ENCODE results near the gene MICU1.

MICU1 gene

DNA sequence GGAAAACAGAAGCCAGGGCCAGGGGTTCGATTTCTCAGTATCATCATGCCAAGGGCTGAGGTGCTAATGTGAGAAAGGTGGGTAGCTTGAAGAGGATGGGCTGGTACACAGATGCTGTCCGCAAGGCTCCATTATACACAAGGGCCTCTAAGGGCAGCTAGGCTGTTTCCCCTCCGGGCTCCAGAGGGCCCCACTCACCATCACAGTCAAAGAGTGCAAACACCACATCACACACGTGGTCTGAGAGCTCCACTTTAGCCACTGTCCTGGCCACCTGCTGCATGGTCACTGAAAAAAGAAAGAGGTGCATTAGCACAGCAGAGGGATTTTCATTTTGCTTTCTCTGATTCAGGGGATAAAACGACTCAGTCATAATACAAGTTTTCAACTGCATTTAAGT, 250.3 kb downstream of the MICU1 start:
- no peaks in the 10 kb centered on the region for H4K20me1 ChIP-seq (ENCODE audit: insufficient read depth)
- H3K4me1 ChIP-seq (ENCODE audit: low read depth, poor library complexity, severe bottlenecking), result peaks cover 3% of the 10 kb centered on the region
- H2AFZ ChIP-seq (ENCODE audit: low read depth), result no peak overlapping the region
- H3K4me2 ChIP-seq, result no peak overlapping the region
- TF ChIP-seq CTCF (conservative IDR thresholded peaks at IDR 0.05; ENCODE audit: low read depth, low read length), result no peak
- H3K27me3 ChIP-seq (ENCODE audit: insufficient read depth, low read depth), result no peaks in the 10 kb centered on the region
- H3K36me3 ChIP-seq (ENCODE audit: insufficient read depth), result no peaks in the 10 kb centered on the region
- H3K27ac ChIP-seq, result no peak overlapping the region
- no peak overlapping the region for H3K4me3 ChIP-seq (IDR thresholded peaks at IDR 0.05; ENCODE audit: insufficient read depth, low read depth, low read length)
- H3K9ac ChIP-seq, result no peak overlapping the region
- H3K79me2 ChIP-seq (ENCODE audit: insufficient read depth, low read depth), result no peaks in the 10 kb centered on the region

GRCh38 chr10:72375173-72375572, 250.7 kb downstream of the MICU1 start:
- H3K4me2 ChIP-seq, result no peak overlapping the region
- TF ChIP-seq CTCF (conservative IDR thresholded peaks at IDR 0.05; ENCODE audit: low read depth, low read length), result no peak
- H3K9ac ChIP-seq, result no peak overlapping the region
- no peaks in the 10 kb centered on the region for H3K27me3 ChIP-seq (ENCODE audit: insufficient read depth, low read depth)
- no peaks in the 10 kb centered on the region for H3K79me2 ChIP-seq (ENCODE audit: insufficient read depth, low read depth)
- H3K27ac ChIP-seq, result no peak overlapping the region
- no peaks in the 10 kb centered on the region for H3K36me3 ChIP-seq (ENCODE audit: insufficient read depth)
- H4K20me1 ChIP-seq (ENCODE audit: insufficient read depth), result no peaks in the 10 kb centered on the region
- H3K4me3 ChIP-seq (IDR thresholded peaks at IDR 0.05; ENCODE audit: insufficient read depth, low read depth, low read length), result no peak overlapping the region
- peaks cover 7% of the 10 kb centered on the region for H3K4me1 ChIP-seq (ENCODE audit: low read depth, poor library complexity, severe bottlenecking)
- H2AFZ ChIP-seq (ENCODE audit: low read depth), result no peak overlapping the region

DNA sequence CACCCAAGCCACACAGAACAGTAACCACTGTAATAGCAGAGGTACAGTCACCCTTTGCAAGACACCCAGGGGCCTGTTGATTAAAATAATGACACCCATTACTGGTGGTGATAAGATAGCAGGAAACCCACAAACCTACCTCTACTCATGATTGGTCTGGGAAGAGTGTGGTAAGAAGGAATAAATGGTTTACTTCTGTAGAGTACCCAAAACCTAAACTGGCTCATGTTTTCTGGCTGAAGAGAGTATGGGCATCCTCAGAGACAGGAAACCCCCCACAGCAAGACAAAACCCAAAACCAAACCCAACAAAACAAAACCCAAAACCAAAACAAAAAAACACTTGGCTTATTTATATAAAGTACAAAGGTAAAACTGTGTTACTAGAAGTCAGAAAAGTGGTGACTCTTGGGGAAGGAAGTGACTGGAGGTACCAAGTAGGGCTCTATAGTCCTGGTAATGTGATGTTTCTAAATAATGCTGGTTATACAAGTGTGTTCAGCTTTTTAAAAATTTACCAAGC, 255.6 kb downstream of the MICU1 start:
- Histone ChIP-seq H3K79me2 (ENCODE audit: insufficient read depth, low read depth) (no peaks in the 10 kb centered on the region), H3K27me3 (ENCODE audit: insufficient read depth, low read depth) (no peaks in the 10 kb centered on the region), H3K36me3 (ENCODE audit: insufficient read depth) (no peaks in the 10 kb centered on the region), H3K9ac (no peak overlapping the region), H2AFZ (ENCODE audit: low read depth) (no peak overlapping the region), H3K27ac (no peak overlapping the region), H3K4me1 (ENCODE audit: low read depth, poor library complexity, severe bottlenecking) (peaks cover 10% of the 10 kb centered on the region), H3K4me3 (IDR thresholded peaks at IDR 0.05; ENCODE audit: insufficient read depth, low read depth, low read length) (no peak overlapping the region), H3K4me2 (no peak overlapping the region), H4K20me1 (ENCODE audit: insufficient read depth) (no peaks in the 10 kb centered on the region)
- no peak for TF ChIP-seq CTCF (conservative IDR thresholded peaks at IDR 0.05; ENCODE audit: low read depth, low read length)

DNA sequence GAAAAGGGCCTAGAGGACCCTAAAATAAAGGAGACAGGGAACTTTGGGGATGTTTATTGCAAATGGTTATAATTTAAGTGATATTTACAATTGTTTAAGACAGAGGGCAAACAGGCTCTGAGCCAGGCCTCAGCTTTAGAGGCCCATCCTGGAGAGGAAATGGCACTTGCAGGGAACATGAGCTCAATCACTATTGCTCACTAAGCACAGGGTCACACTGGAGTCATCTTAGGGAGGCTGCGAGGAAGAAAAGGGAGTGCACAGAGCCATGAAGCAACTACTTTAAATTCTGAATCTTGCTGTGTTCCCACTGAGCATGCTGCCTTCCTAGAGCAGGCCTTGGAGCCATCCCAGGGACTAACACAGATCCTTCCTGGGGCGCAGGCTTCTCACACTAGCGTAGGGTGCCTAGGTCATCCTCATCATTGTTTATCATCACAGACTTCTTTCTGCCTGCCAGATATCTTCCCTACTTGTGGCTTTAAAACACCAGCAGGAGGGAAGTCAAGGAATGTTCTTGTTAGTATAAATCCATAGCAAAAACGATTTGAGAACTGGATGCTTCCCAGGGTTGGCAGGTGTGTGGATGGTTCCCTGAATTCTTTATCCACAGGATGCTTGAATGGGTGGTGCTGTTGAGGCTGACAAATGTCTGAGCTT, 258.4 kb downstream of the MICU1 start:
- H4K20me1 ChIP-seq (ENCODE audit: insufficient read depth), result no peaks in the 10 kb centered on the region
- H3K9ac ChIP-seq, result no peak overlapping the region
- H3K79me2 ChIP-seq (ENCODE audit: insufficient read depth, low read depth), result no peaks in the 10 kb centered on the region
- H3K27me3 ChIP-seq (ENCODE audit: insufficient read depth, low read depth), result no peaks in the 10 kb centered on the region
- no peak for TF ChIP-seq CTCF (conservative IDR thresholded peaks at IDR 0.05; ENCODE audit: low read depth, low read length)
- H3K27ac ChIP-seq, result no peak overlapping the region
- H3K4me2 ChIP-seq, result no peak overlapping the region
- H3K4me3 ChIP-seq (IDR thresholded peaks at IDR 0.05; ENCODE audit: insufficient read depth, low read depth, low read length), result no peak overlapping the region
- no peaks in the 10 kb centered on the region for H3K36me3 ChIP-seq (ENCODE audit: insufficient read depth)
- no peak overlapping the region for H2AFZ ChIP-seq (ENCODE audit: low read depth)
- H3K4me1 ChIP-seq (ENCODE audit: low read depth, poor library complexity, severe bottlenecking), result peaks cover 21% of the 10 kb centered on the region

All from KMS-11 (cell line).